Measurements from ENCODE around the gene AFAP1.

- TF ChIP-seq CTCF (optimal IDR thresholded peaks at IDR 0.05 in 1 of 3, IDR thresholded peaks at IDR 0.05 in 1 of 3, conservative IDR thresholded peaks at IDR 0.05 in 1 of 3; ENCODE audit: extremely low read depth in 1 of 3, insufficient read depth in 2 of 3, low read length in 3 of 3) (no peak), EZH2 (IDR thresholded peaks at IDR 0.05; ENCODE audit: low read length) (no peak)
Measured at GRCh38 chr4:7747062-7747385, 192.6 kb downstream of the AFAP1 start.
